ENCODE results near the gene HEPACAM2.

DNA sequence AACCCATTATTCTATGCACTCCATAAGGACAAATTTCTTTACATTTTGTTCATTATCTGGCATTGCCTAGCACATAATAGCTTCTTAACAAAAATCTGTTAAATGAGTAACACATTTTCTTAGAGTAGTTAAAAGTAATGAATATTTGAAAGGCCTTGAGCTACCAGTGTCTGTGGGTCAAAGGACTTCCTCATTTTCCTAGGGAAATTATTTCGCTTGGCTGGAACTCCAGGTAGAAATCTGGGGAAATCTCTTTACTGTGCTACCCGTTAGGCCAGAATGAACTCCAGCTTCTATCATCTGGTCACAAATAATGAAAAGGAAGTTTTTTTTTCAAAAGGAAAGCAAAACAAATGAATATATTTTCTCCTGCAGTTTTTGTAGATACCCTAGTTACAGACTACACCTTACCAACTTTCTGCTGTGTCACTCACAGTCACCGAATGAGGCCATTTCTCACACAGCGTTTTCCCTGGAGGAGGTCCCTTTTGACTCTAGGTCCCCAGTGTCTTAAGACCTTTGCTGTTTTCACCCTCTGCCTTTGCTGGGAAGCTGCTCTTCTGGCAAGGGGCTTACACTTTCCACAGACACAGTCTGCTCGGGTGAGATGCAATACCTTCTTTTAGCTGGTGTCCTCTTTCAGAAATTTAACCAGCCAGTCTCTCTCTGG lies 79.7 kb downstream of the HEPACAM2 start:
- TF ChIP-seq POLR2A (IDR thresholded peaks at IDR 0.05; ENCODE audit: low read length) (no peak), CTCF (IDR thresholded peaks at IDR 0.05) (no peak), RCOR1 (IDR thresholded peaks at IDR 0.05; ENCODE audit: low read depth, low read length) (no peak), EP300 (IDR thresholded peaks at IDR 0.05) (no peak), TFCP2L1 (CRISPR knock-in tag; IDR thresholded peaks at IDR 0.05) (no peak), GATA3 (IDR thresholded peaks at IDR 0.05; ENCODE audit: borderline replicate concordance) (no peak), CHD2 (IDR thresholded peaks at IDR 0.05; ENCODE audit: low read length, partially characterized antibody) (no peak)
